H1 (cell line): ENCODE measurements around the gene CCDC63. TPM values are rescaled to one million over a fixed set of nuclear protein-coding genes. Genes with fewer than 3 reads are reported as not detected.

Source experiments
- CTCF ChIA-PET: fragments of 300-600 bp; sonication (Branson Sonifier 250); formaldehyde crosslinking; loops from one replicate; lab custom pipeline; 2021; ENCODE audit not compliant: partially characterized antibody; lab: Charles Lee
- POLR2A ChIA-PET: fragments of 300-600 bp; sonication (Branson Sonifier 250); formaldehyde crosslinking; loops from one replicate; lab custom pipeline; 2021; ENCODE audit warnings: inconsistent platforms; ENCODE audit not compliant: partially characterized antibody; lab: Charles Lee
- DNase-seq, 2 experiments: peaks; one replicate each; pipeline versions ENCODE4 v3.0.0 to v3.0.0-alpha.2; 2010 to 2022; ENCODE audit warnings: low spot score in 2 of 2, low read depth in 1 of 2, mixed read lengths in 1 of 2
- FAIRE-seq: peaks from 2 replicates; lab custom pipeline; 2011; peaks lifted over from hg19 to GRCh38; lab: Jason Lieb, UNC
- H2AFZ ChIP-seq: 2 replicates; pipeline ENCODE4 v1.8.1; 2012; ENCODE audit warnings: low read length, inconsistent platforms
- H2AK5ac ChIP-seq: 2 replicates; pipeline ENCODE4 v1.6.1; 2013; ENCODE audit warnings: low read depth, low read length
- H2BK120ac ChIP-seq: replicated peaks from 2 replicates; pipeline ENCODE3; 2013; ENCODE audit warnings: low read depth, low read length, inconsistent platforms
- H2BK12ac ChIP-seq: 2 replicates; pipeline ENCODE4 v1.6.1; 2013; ENCODE audit warnings: low read depth, low read length
- H2BK15ac ChIP-seq: 2 replicates; pipeline ENCODE4 v1.6.1; 2013; ENCODE audit warnings: low read length
- H2BK20ac ChIP-seq: 2 replicates; pipeline ENCODE4 v1.6.1; 2013; ENCODE audit warnings: low read length
- H2BK5ac ChIP-seq: 2 replicates; pipeline ENCODE4 v1.6.1; 2013; ENCODE audit warnings: low read depth, low read length
- H3K14ac ChIP-seq: 2 replicates; pipeline ENCODE4 v1.6.1; 2013; ENCODE audit warnings: inconsistent platforms; ENCODE audit not compliant: insufficient read length
- H3K18ac ChIP-seq: 2 replicates; pipeline ENCODE4 v1.6.1; 2013; ENCODE audit warnings: low read length; ENCODE audit errors: extremely low read depth
- H3K23ac ChIP-seq: 2 replicates; pipeline ENCODE4 v1.6.1; 2013; ENCODE audit warnings: inconsistent platforms; ENCODE audit not compliant: insufficient read length
- H3K23me2 ChIP-seq: 2 replicates; pipeline ENCODE4 v1.6.1; 2013; ENCODE audit warnings: low read depth, low read length
- H3K27ac ChIP-seq: 2 replicates; pipeline ENCODE4 v1.6.1; 2011; ENCODE audit warnings: low read depth, low read length, inconsistent platforms
- H3K27me3 ChIP-seq, 4 experiments: replicated peaks in 1 of 4; 1 replicate in 1 of 4; 2 replicates in 3 of 4; pipeline versions ENCODE4 v1.6.1 to v1.8.1; 2011 to 2013; ENCODE audit warnings: low read length in 3 of 4, mild to moderate bottlenecking in 3 of 4, inconsistent platforms in 2 of 4, mixed read lengths in 2 of 4, moderate library complexity in 1 of 4; ENCODE audit not compliant: control insufficient read depth in 3 of 4, insufficient read depth in 3 of 4; ENCODE audit errors: extremely low read depth in 1 of 4
- H3K36me3 ChIP-seq, 4 experiments: 2 replicates each; pipeline versions ENCODE4 v1.6.1 to v1.8.1; 2011 to 2013; ENCODE audit warnings: mild to moderate bottlenecking in 4 of 4, low read length in 3 of 4, moderate library complexity in 2 of 4, control low read depth in 1 of 4, inconsistent platforms in 1 of 4; ENCODE audit not compliant: insufficient read depth in 4 of 4, control insufficient read depth in 2 of 4
- H3K4ac ChIP-seq: replicated peaks from 2 replicates; pipeline ENCODE3; 2013; ENCODE audit warnings: low read length, low read depth, mixed read lengths, inconsistent platforms; ENCODE audit not compliant: insufficient read length
- H3K4me1 ChIP-seq, 4 experiments: replicated peaks in 1 of 4; 1 replicate in 1 of 4; 2 replicates in 3 of 4; pipeline versions ENCODE4 v1.6.1 to v1.8.1; 2011 to 2013; ENCODE audit warnings: low read length in 3 of 4, inconsistent platforms in 2 of 4, mixed read lengths in 1 of 4; ENCODE audit not compliant: insufficient read depth in 4 of 4, control insufficient read depth in 3 of 4
- H3K4me2 ChIP-seq, 2 experiments: 2 replicates each; pipeline versions ENCODE4 v1.6.1 to v1.8.1; 2011 to 2013; ENCODE audit warnings: low read depth in 2 of 2, low read length in 2 of 2, control low read depth in 1 of 2, inconsistent platforms in 1 of 2, mild to moderate bottlenecking in 1 of 2; ENCODE audit not compliant: insufficient read depth in 1 of 2
- H3K4me3 ChIP-seq, 4 experiments: fragments of 200-600, 300-600 bp in 1 of 4; sonication (generic), shearing (Covaris generic), sonication (Bioruptor Twin) in 1 of 4; 2 replicates each; pipeline versions ENCODE4 v1.5.1 to v1.8.1; 2011 to 2016; ENCODE audit warnings: low read length in 4 of 4, low read depth in 3 of 4, control low read depth in 2 of 4, inconsistent platforms in 2 of 4, mild to moderate bottlenecking in 2 of 4, mixed read lengths in 1 of 4, moderate library complexity in 1 of 4; ENCODE audit not compliant: insufficient read depth in 2 of 4; ENCODE audit errors: extremely low read depth in 1 of 4
- H3K56ac ChIP-seq: replicated peaks from 2 replicates; pipeline ENCODE3; 2013; ENCODE audit warnings: low read depth, mild to moderate bottlenecking, mixed read lengths, low read length, inconsistent platforms; ENCODE audit not compliant: insufficient read length
- H3K79me1 ChIP-seq: 2 replicates; pipeline ENCODE4 v1.6.1; 2013; ENCODE audit warnings: low read depth, low read length, control low read depth
- H3K79me2 ChIP-seq, 2 experiments: 2 replicates each; pipeline versions ENCODE4 v1.6.1 to v1.8.1; 2012 to 2013; ENCODE audit warnings: low read length in 2 of 2, mild to moderate bottlenecking in 2 of 2, inconsistent platforms in 1 of 2; ENCODE audit not compliant: insufficient read depth in 2 of 2, control insufficient read depth in 1 of 2
- H3K9ac ChIP-seq, 4 experiments: replicated peaks in 1 of 4; 1 replicate in 1 of 4; 2 replicates in 3 of 4; pipeline versions ENCODE4 v1.6.1 to v1.8.1; 2011 to 2013; ENCODE audit warnings: low read depth in 3 of 4, low read length in 3 of 4, control low read depth in 2 of 4, mild to moderate bottlenecking in 2 of 4, moderate library complexity in 2 of 4, inconsistent platforms in 1 of 4; ENCODE audit errors: extremely low read depth in 1 of 4
- H3K9me3 ChIP-seq, 2 experiments: 2 replicates each; pipeline versions ENCODE4 v1.6.1 to v1.8.1; 2012 to 2013; ENCODE audit warnings: mild to moderate bottlenecking in 2 of 2, moderate library complexity in 2 of 2, control low read depth in 1 of 2, inconsistent platforms in 1 of 2, low read depth in 1 of 2, low read length in 1 of 2, mixed read lengths in 1 of 2; ENCODE audit not compliant: insufficient read depth in 2 of 2
- H4K20me1 ChIP-seq, 2 experiments: replicated peaks in 1 of 2; 2 replicates each; pipeline versions ENCODE3 to v1.8.1; 2011 to 2013; ENCODE audit warnings: inconsistent platforms in 2 of 2, low read length in 2 of 2, mild to moderate bottlenecking in 1 of 2; ENCODE audit not compliant: insufficient read depth in 2 of 2, control insufficient read depth in 1 of 2
- H4K5ac ChIP-seq: 2 replicates; pipeline ENCODE4 v1.6.1; 2013; ENCODE audit warnings: low read length, low read depth, mixed read lengths, inconsistent platforms; ENCODE audit not compliant: insufficient read length
- H4K8ac ChIP-seq: 2 replicates; pipeline ENCODE4 v1.8.0; 2013; ENCODE audit warnings: mild to moderate bottlenecking, moderate library complexity, low read length, inconsistent platforms; ENCODE audit not compliant: insufficient read depth; ENCODE audit errors: extremely low read depth
- H4K91ac ChIP-seq: replicated peaks from 2 replicates; pipeline ENCODE3; 2013; ENCODE audit warnings: low read length, mixed read lengths, inconsistent platforms; ENCODE audit not compliant: insufficient read length
- CTBP2 ChIP-seq: IDR thresholded peaks from 2 replicates; pipeline ENCODE4 v1.7.0; 2011; ENCODE audit warnings: borderline replicate concordance, mild to moderate bottlenecking, moderate library complexity, mixed read lengths, low read length; ENCODE audit not compliant: insufficient read depth, insufficient read length
- EP300 ChIP-seq, 2 experiments: IDR thresholded peaks; 1 replicate in 1 of 2; 2 replicates in 1 of 2; pipeline ENCODE4 v1.6.1; 2011 to 2012; ENCODE audit warnings: low read depth in 2 of 2, low read length in 2 of 2, mild to moderate bottlenecking in 2 of 2, borderline replicate concordance in 1 of 2, inconsistent platforms in 1 of 2, moderate library complexity in 1 of 2
- NANOG ChIP-seq: IDR thresholded peaks from 2 replicates; pipeline ENCODE4 v1.6.1; 2011; ENCODE audit warnings: low read length, low read depth, mild to moderate bottlenecking, inconsistent platforms; ENCODE audit not compliant: insufficient read depth, poor library complexity, severe bottlenecking
- POLR2AphosphoS5 ChIP-seq: IDR thresholded peaks from 2 replicates; pipeline ENCODE4 v1.6.1; 2011; ENCODE audit warnings: low read depth, low read length
- RFX5 ChIP-seq: IDR thresholded peaks from 2 replicates; pipeline ENCODE4 v1.6.1; 2011; ENCODE audit warnings: low read depth, low read length, improper control_type of control experiment, borderline replicate concordance
- WGBS, 2 experiments: shearing (Covaris generic) in 1 of 2; methylation state at CpG; one replicate each; pipeline versions ENCODE4 v1.1.6 to v1.1.7; 2013 to 2015; ENCODE audit warnings: low lambda C conversion rate in 2 of 2, mixed read lengths in 2 of 2, inconsistent platforms in 1 of 2, low coverage in 1 of 2, missing lambda C conversion rate in 1 of 2; ENCODE audit not compliant: insufficient replicate concordance in 2 of 2, insufficient coverage in 1 of 2, insufficient read length in 1 of 2; ENCODE audit errors: extremely low coverage in 1 of 2, missing lambda C conversion rate in 1 of 2; 5-methylcytosine and 5-hydroxymethylcytosine counted together
- polyA plus RNA-seq, 7 experiments: library from polyadenylated mRNA; depleted of rRNA in 3 of 7; stranded (reverse) in 5 of 7; unstranded in 2 of 7; fragments of >200 nt in 5 of 7; fragments of 200-250 nt in 2 of 7; gene quantifications; 1 replicate in 5 of 7; 2 replicates in 1 of 7; 4 replicates in 1 of 7; pipeline versions ENCODE4 v1.2.1 to v1.2.3, GENCODE V29; 2011 to 2013; ENCODE audit warnings: missing spikeins in 2 of 7, mixed read lengths in 2 of 7
- total RNA-seq: library from RNA; stranded (reverse); fragmentation: NEBNext Ultra II Directional; extraction: Animal tissue kit (Norgen Biotek cat#: 25700); gene quantifications from 2 replicates; pipeline ENCODE4 v1.2.1, GENCODE V29; 2021
- TF ChIP-seq, protein P1 (sequence below): IDR thresholded peaks from 2 replicates; pipeline ENCODE4 v1.6.1; 2011; ENCODE audit warnings: low read depth, mild to moderate bottlenecking, low read length; ENCODE audit not compliant: insufficient read depth
- TF ChIP-seq, protein P2 (sequence below): IDR thresholded peaks from 2 replicates; pipeline ENCODE4 v1.6.1; 2012; ENCODE audit warnings: inconsistent platforms
- TF ChIP-seq, protein P3 (sequence below), 3 experiments: IDR thresholded peaks; 1 replicate in 2 of 3; 2 replicates in 1 of 3; pipeline versions ENCODE4 v1.5.1 to v1.6.1; 2011; ENCODE audit warnings: low read length in 3 of 3, mild to moderate bottlenecking in 3 of 3, inconsistent platforms in 2 of 3, low read depth in 1 of 3, moderate library complexity in 1 of 3; ENCODE audit not compliant: insufficient read depth in 1 of 3; ENCODE audit errors: control extremely low read depth in 1 of 3

The CCDC63 gene
- total and polyA plus RNA-seq, 2 of the 8 experiments (the other 6 are each of a cell fraction or from before 2014, with no cell fraction given) = 0.42 to 0.93 TPM

DNA sequence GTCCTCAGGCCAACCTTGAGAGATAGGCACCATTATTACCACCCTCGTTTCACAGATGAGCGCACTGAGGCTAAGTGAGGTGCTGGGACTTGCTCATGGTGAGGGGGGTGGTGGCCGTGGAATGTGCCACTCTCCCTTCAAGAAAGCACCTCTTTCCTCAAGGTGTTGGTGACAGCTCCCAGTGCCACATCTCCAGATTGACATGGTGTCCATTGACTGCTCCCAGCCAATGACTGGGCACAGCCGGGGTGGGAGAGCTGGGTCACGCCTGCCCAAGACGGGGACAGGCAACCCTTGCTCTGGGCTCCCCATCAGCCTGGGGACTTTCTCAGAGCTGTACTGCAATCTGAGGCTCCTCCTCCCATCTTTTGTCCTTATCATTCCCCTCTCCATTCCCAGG, 94.6 kb downstream of the CCDC63 start:
- no peak overlapping the region for H2BK15ac ChIP-seq
- H2BK5ac ChIP-seq = no peak overlapping the region
- no peak overlapping the region for H2AFZ ChIP-seq
- no peak overlapping the region for H2AK5ac ChIP-seq
- H3K23ac ChIP-seq = no peak overlapping the region
- TF ChIP-seq CTBP2 = no peak
- no peak for TF ChIP-seq POLR2AphosphoS5
- no peak for TF ChIP-seq EP300 (IDR thresholded peaks at IDR 0.05; ENCODE audit: borderline replicate concordance in 1 of 2, low read depth in 2 of 2, low read length in 2 of 2)
- TF ChIP-seq, protein P1, sequence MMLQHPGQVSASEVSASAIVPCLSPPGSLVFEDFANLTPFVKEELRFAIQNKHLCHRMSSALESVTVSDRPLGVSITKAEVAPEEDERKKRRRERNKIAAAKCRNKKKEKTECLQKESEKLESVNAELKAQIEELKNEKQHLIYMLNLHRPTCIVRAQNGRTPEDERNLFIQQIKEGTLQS = no peak
- TF ChIP-seq, protein P2, sequence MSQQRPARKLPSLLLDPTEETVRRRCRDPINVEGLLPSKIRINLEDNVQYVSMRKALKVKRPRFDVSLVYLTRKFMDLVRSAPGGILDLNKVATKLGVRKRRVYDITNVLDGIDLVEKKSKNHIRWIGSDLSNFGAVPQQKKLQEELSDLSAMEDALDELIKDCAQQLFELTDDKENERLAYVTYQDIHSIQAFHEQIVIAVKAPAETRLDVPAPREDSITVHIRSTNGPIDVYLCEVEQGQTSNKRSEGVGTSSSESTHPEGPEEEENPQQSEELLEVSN = no peak
- TF ChIP-seq RFX5 = no peak
- TF ChIP-seq, protein P3, sequence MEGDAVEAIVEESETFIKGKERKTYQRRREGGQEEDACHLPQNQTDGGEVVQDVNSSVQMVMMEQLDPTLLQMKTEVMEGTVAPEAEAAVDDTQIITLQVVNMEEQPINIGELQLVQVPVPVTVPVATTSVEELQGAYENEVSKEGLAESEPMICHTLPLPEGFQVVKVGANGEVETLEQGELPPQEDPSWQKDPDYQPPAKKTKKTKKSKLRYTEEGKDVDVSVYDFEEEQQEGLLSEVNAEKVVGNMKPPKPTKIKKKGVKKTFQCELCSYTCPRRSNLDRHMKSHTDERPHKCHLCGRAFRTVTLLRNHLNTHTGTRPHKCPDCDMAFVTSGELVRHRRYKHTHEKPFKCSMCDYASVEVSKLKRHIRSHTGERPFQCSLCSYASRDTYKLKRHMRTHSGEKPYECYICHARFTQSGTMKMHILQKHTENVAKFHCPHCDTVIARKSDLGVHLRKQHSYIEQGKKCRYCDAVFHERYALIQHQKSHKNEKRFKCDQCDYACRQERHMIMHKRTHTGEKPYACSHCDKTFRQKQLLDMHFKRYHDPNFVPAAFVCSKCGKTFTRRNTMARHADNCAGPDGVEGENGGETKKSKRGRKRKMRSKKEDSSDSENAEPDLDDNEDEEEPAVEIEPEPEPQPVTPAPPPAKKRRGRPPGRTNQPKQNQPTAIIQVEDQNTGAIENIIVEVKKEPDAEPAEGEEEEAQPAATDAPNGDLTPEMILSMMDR (IDR thresholded peaks at IDR 0.05; ENCODE audit: control extremely low read depth in 1 of 3, insufficient read depth in 1 of 3, low read depth in 1 of 3, low read length in 3 of 3) = no peak
- TF ChIP-seq NANOG = no peak
- H4K20me1 ChIP-seq = peaks cover 0 to 6% of the 10 kb centered on the region in 2 experiments
- CTCF ChIA-PET = interaction anchor here (0.6 to 1.9 kb wide), 6 partner anchors 9 to 371 kb away, joined by 3 to 8 read pairs (median 3); no protein-coding TSS in a partner anchor
- H3K4ac ChIP-seq = no peak overlapping the region
- H3K27ac ChIP-seq = no peak overlapping the region
- H4K91ac ChIP-seq = no peak overlapping the region
- peaks cover 0 to 2% (median 0%) of the 10 kb centered on the region in 4 experiments; a peak in 3 of 7 replicates for H3K27me3 ChIP-seq
- no peak overlapping the region; the same call in 1 of the 2 replicates for H4K8ac ChIP-seq
- H2BK20ac ChIP-seq = no peak overlapping the region
- peaks cover 0 to 7% (median 3%) of the 10 kb centered on the region in 4 experiments; a peak in 6 of 7 replicates for H3K4me1 ChIP-seq
- no peak overlapping the region for H2BK120ac ChIP-seq
- peaks cover 10 to 15% of the 10 kb centered on the region in 2 experiments; a peak in 3 of 4 replicates for H3K9me3 ChIP-seq
- peaks cover 0 to 2% of the 10 kb centered on the region in 2 experiments; a peak in 1 of 4 replicates for H3K79me2 ChIP-seq
- DNase-seq (no peak), FAIRE-seq (no peak)
- no peak overlapping the region for H4K5ac ChIP-seq
- WGBS, 2 experiments = 84% methylated on average over 6 of the region's 6 CpGs; no CpG with 5 or more reads in 1 of the 2 experiments
- POLR2A ChIA-PET = interaction anchor here (1.2 kb wide), 1 partner anchor 14 kb away, joined by 4 read pairs; no protein-coding TSS in a partner anchor
- no peak overlapping the region for H3K4me3 ChIP-seq
- no peak overlapping the region for H2BK12ac ChIP-seq
- H3K23me2 ChIP-seq = no peaks in the 10 kb centered on the region
- H3K36me3 ChIP-seq = peaks cover 0 to 4% (median 2%) of the 10 kb centered on the region in 4 experiments; a peak in 2 of 8 replicates
- H3K18ac ChIP-seq = no peak overlapping the region
- no peak overlapping the region for H3K56ac ChIP-seq
- no peak overlapping the region for H3K4me2 ChIP-seq
- no peak overlapping the region for H3K9ac ChIP-seq
- H3K14ac ChIP-seq = no peak overlapping the region
- H3K79me1 ChIP-seq = no peaks in the 10 kb centered on the region
